GM12891 (cell line): Measurements from ENCODE around the gene RHBDD1.

Experiments used
- POLR2A ChIP-seq: IDR thresholded peaks from 2 replicates; pipeline ENCODE4 v1.6.1; 2011; ENCODE audit warnings: low read depth, low read length, control low read depth
- POLR2AphosphoS5 ChIP-seq: IDR thresholded peaks from 2 replicates; pipeline ENCODE4 v1.6.1; 2011; ENCODE audit warnings: low read depth, low read length, control low read depth
- SPI1 ChIP-seq: IDR thresholded peaks from 2 replicates; pipeline ENCODE4 v1.6.1; 2011; ENCODE audit warnings: low read depth, low read length, control low read depth
- TAF1 ChIP-seq: IDR thresholded peaks from 2 replicates; pipeline ENCODE4 v1.6.1; 2011; ENCODE audit warnings: low read depth, low read length, control low read depth

- no peak for TF ChIP-seq POLR2A
- TF ChIP-seq POLR2AphosphoS5, result no peak
- TF ChIP-seq TAF1, result no peak
- no peak for TF ChIP-seq SPI1
Observed at GRCh38 chr2:226913641-226914040, 77.8 kb downstream of the RHBDD1 start.
